ENCODE data around the gene HIVEP1. TPM values are rescaled to one million over a fixed set of nuclear protein-coding genes. Genes with fewer than 3 reads are reported as not detected.
A peak's percentile ranks its signal among the peaks of the same experiment; 100 is the strongest.

Gene HIVEP1
- total RNA-seq, 1 donor = 20.3 TPM

GRCh38 chr6:12009876-12010634 lies 2.1 kb upstream of the HIVEP1 start:
- no peak for TF ChIP-seq CTCF (IDR thresholded peaks at IDR 0.05; ENCODE audit: insufficient read depth, low read depth, low read length)
- peak; percentile 55 for DNase-seq (ENCODE audit: low read depth)

GRCh38 chr6:12010635-12011275 lies 1.4 kb upstream of the HIVEP1 start:
- H3K4me3 ChIP-seq (ENCODE audit: low read depth, low read length) = peak overlapping the region; percentile 71
- no peak for TF ChIP-seq CTCF (IDR thresholded peaks at IDR 0.05; ENCODE audit: insufficient read depth, low read depth, low read length)
- DNase-seq (ENCODE audit: low read depth) = no peak

More at GRCh38 chr6:12009876-12010634, 2.1 kb upstream of the HIVEP1 start:
- H3K4me3 ChIP-seq (ENCODE audit: low read depth, low read length) = peak overlapping the region; percentile 77

GRCh38 chr6:12011276-12012037 lies 655 bp upstream of the HIVEP1 start:
- TF ChIP-seq CTCF (IDR thresholded peaks at IDR 0.05; ENCODE audit: insufficient read depth, low read depth, low read length) = no peak
- peak; percentile 99 for DNase-seq (ENCODE audit: low read depth)
- peak overlapping the region; percentile 86 for H3K4me3 ChIP-seq (ENCODE audit: low read depth, low read length)

GRCh38 chr6:12012558-12013306 lies 620 bp downstream of the HIVEP1 start:
- DNase-seq (ENCODE audit: low read depth) = peak; percentile 84
- no peak for TF ChIP-seq CTCF (IDR thresholded peaks at IDR 0.05; ENCODE audit: insufficient read depth, low read depth, low read length)
- peak overlapping the region; percentile 86 for H3K4me3 ChIP-seq (ENCODE audit: low read depth, low read length)

- TF ChIP-seq CTCF (IDR thresholded peaks at IDR 0.05; ENCODE audit: insufficient read depth, low read depth, low read length) = no peak
- peak overlapping the region; percentile 86 for H3K4me3 ChIP-seq (ENCODE audit: low read depth, low read length)
- DNase-seq (ENCODE audit: low read depth) = no peak
These were observed 1.2 kb downstream of the HIVEP1 start for GRCh38 chr6:12013307-12013719.
